ENCODE measurements around the gene NHLRC4.

Gene NHLRC4

GRCh38 chr16:600781-601180 lies 34.0 kb downstream of the NHLRC4 start:
- Histone ChIP-seq H3K27me3 (ENCODE audit: control insufficient read depth, insufficient read depth, low read length) (no peaks in the 10 kb centered on the region), H3K4me3 (ENCODE audit: low read depth, low read length) (no peak overlapping the region), H3K4me1 (ENCODE audit: control insufficient read depth, insufficient read depth, low read length) (no peaks in the 10 kb centered on the region), H3K9me3 (ENCODE audit: control insufficient read depth, insufficient read depth, low read length) (no peaks in the 10 kb centered on the region), H3K27ac (ENCODE audit: low read depth, low read length) (no peak overlapping the region), H3K9ac (ENCODE audit: low read depth, low read length) (no peak overlapping the region), H3K36me3 (ENCODE audit: control insufficient read depth, insufficient read depth, low read length) (0 out of 2 replicates have a peak, but pooled peaks cover 5% of the 10 kb centered on the region)

- Histone ChIP-seq H3K27ac (ENCODE audit: low read depth, low read length) (no peak overlapping the region), H3K27me3 (ENCODE audit: control insufficient read depth, insufficient read depth, low read length) (no peaks in the 10 kb centered on the region), H3K4me1 (ENCODE audit: control insufficient read depth, insufficient read depth, low read length) (no peaks in the 10 kb centered on the region), H3K9me3 (ENCODE audit: control insufficient read depth, insufficient read depth, low read length) (no peaks in the 10 kb centered on the region), H3K4me3 (ENCODE audit: low read depth, low read length) (no peak overlapping the region), H3K9ac (ENCODE audit: low read depth, low read length) (no peak overlapping the region), H3K36me3 (ENCODE audit: control insufficient read depth, insufficient read depth, low read length) (0 out of 2 replicates have a peak, but pooled peaks cover 5% of the 10 kb centered on the region)
These were observed 37.1 kb downstream of the NHLRC4 start for GRCh38 chr16:603933-604332.

GRCh38 chr16:606656-607307 lies 40.0 kb downstream of the NHLRC4 start:
- Histone ChIP-seq H3K4me1 (ENCODE audit: control insufficient read depth, insufficient read depth, low read length) (no peaks in the 10 kb centered on the region), H3K27me3 (ENCODE audit: control insufficient read depth, insufficient read depth, low read length) (no peaks in the 10 kb centered on the region), H3K9me3 (ENCODE audit: control insufficient read depth, insufficient read depth, low read length) (no peaks in the 10 kb centered on the region), H3K27ac (ENCODE audit: low read depth, low read length) (no peak overlapping the region), H3K4me3 (ENCODE audit: low read depth, low read length) (no peak overlapping the region), H3K9ac (ENCODE audit: low read depth, low read length) (no peak overlapping the region), H3K36me3 (ENCODE audit: control insufficient read depth, insufficient read depth, low read length) (no peaks in the 10 kb centered on the region)

- H3K9ac ChIP-seq (ENCODE audit: low read depth, low read length), result no peak overlapping the region
- H3K27me3 ChIP-seq (ENCODE audit: control insufficient read depth, insufficient read depth, low read length), result no peaks in the 10 kb centered on the region
- no peaks in the 10 kb centered on the region for H3K9me3 ChIP-seq (ENCODE audit: control insufficient read depth, insufficient read depth, low read length)
- H3K4me3 ChIP-seq (ENCODE audit: low read depth, low read length), result no peak overlapping the region
- H3K27ac ChIP-seq (ENCODE audit: low read depth, low read length), result no peak overlapping the region
- no peaks in the 10 kb centered on the region for H3K36me3 ChIP-seq (ENCODE audit: control insufficient read depth, insufficient read depth, low read length)
- H3K4me1 ChIP-seq (ENCODE audit: control insufficient read depth, insufficient read depth, low read length), result no peaks in the 10 kb centered on the region
These were observed 41.2 kb downstream of the NHLRC4 start for GRCh38 chr16:608019-608418.

GRCh38 chr16:609316-609715 lies 42.5 kb downstream of the NHLRC4 start:
- Histone ChIP-seq H3K36me3 (ENCODE audit: control insufficient read depth, insufficient read depth, low read length) (no peaks in the 10 kb centered on the region), H3K9me3 (ENCODE audit: control insufficient read depth, insufficient read depth, low read length) (no peaks in the 10 kb centered on the region), H3K9ac (ENCODE audit: low read depth, low read length) (no peak overlapping the region), H3K27me3 (ENCODE audit: control insufficient read depth, insufficient read depth, low read length) (no peaks in the 10 kb centered on the region), H3K4me1 (ENCODE audit: control insufficient read depth, insufficient read depth, low read length) (no peaks in the 10 kb centered on the region), H3K4me3 (ENCODE audit: low read depth, low read length) (no peak overlapping the region), H3K27ac (ENCODE audit: low read depth, low read length) (no peak overlapping the region)

GRCh38 chr16:609984-610383 lies 43.2 kb downstream of the NHLRC4 start:
- no peak overlapping the region for H3K4me3 ChIP-seq (ENCODE audit: low read depth, low read length)
- no peaks in the 10 kb centered on the region for H3K4me1 ChIP-seq (ENCODE audit: control insufficient read depth, insufficient read depth, low read length)
- H3K27me3 ChIP-seq (ENCODE audit: control insufficient read depth, insufficient read depth, low read length), result no peaks in the 10 kb centered on the region
- H3K36me3 ChIP-seq (ENCODE audit: control insufficient read depth, insufficient read depth, low read length), result no peaks in the 10 kb centered on the region
- no peak overlapping the region for H3K27ac ChIP-seq (ENCODE audit: low read depth, low read length)
- no peaks in the 10 kb centered on the region for H3K9me3 ChIP-seq (ENCODE audit: control insufficient read depth, insufficient read depth, low read length)
- H3K9ac ChIP-seq (ENCODE audit: low read depth, low read length), result no peak overlapping the region

GRCh38 chr16:610513-611381 lies 43.9 kb downstream of the NHLRC4 start:
- H3K9me3 ChIP-seq (ENCODE audit: control insufficient read depth, insufficient read depth, low read length), result no peaks in the 10 kb centered on the region
- H3K4me1 ChIP-seq (ENCODE audit: control insufficient read depth, insufficient read depth, low read length), result no peaks in the 10 kb centered on the region
- H3K9ac ChIP-seq (ENCODE audit: low read depth, low read length), result no peak overlapping the region
- H3K4me3 ChIP-seq (ENCODE audit: low read depth, low read length), result no peak overlapping the region
- H3K27me3 ChIP-seq (ENCODE audit: control insufficient read depth, insufficient read depth, low read length), result no peaks in the 10 kb centered on the region
- no peaks in the 10 kb centered on the region for H3K36me3 ChIP-seq (ENCODE audit: control insufficient read depth, insufficient read depth, low read length)
- H3K27ac ChIP-seq (ENCODE audit: low read depth, low read length), result no peak overlapping the region

- Histone ChIP-seq H3K27me3 (ENCODE audit: control insufficient read depth, insufficient read depth, low read length) (no peaks in the 10 kb centered on the region), H3K27ac (ENCODE audit: low read depth, low read length) (no peak overlapping the region), H3K4me1 (ENCODE audit: control insufficient read depth, insufficient read depth, low read length) (no peaks in the 10 kb centered on the region), H3K36me3 (ENCODE audit: control insufficient read depth, insufficient read depth, low read length) (no peaks in the 10 kb centered on the region), H3K4me3 (ENCODE audit: low read depth, low read length) (no peak overlapping the region), H3K9me3 (ENCODE audit: control insufficient read depth, insufficient read depth, low read length) (no peaks in the 10 kb centered on the region), H3K9ac (ENCODE audit: low read depth, low read length) (no peak overlapping the region)
These were observed 48.3 kb downstream of the NHLRC4 start for GRCh38 chr16:615122-615521.

- Histone ChIP-seq H3K4me1 (ENCODE audit: control insufficient read depth, insufficient read depth, low read length) (no peaks in the 10 kb centered on the region), H3K27ac (ENCODE audit: low read depth, low read length) (no peak overlapping the region), H3K27me3 (ENCODE audit: control insufficient read depth, insufficient read depth, low read length) (no peaks in the 10 kb centered on the region), H3K9ac (ENCODE audit: low read depth, low read length) (no peak overlapping the region), H3K4me3 (ENCODE audit: low read depth, low read length) (no peak overlapping the region), H3K36me3 (ENCODE audit: control insufficient read depth, insufficient read depth, low read length) (no peaks in the 10 kb centered on the region), H3K9me3 (ENCODE audit: control insufficient read depth, insufficient read depth, low read length) (no peaks in the 10 kb centered on the region)
These were observed 50.2 kb downstream of the NHLRC4 start for GRCh38 chr16:616733-617586.

- H3K27ac ChIP-seq (ENCODE audit: low read depth, low read length), result no peak overlapping the region
- no peaks in the 10 kb centered on the region for H3K9me3 ChIP-seq (ENCODE audit: control insufficient read depth, insufficient read depth, low read length)
- no peaks in the 10 kb centered on the region for H3K27me3 ChIP-seq (ENCODE audit: control insufficient read depth, insufficient read depth, low read length)
- H3K9ac ChIP-seq (ENCODE audit: low read depth, low read length), result no peak overlapping the region
- H3K36me3 ChIP-seq (ENCODE audit: control insufficient read depth, insufficient read depth, low read length), result no peaks in the 10 kb centered on the region
- H3K4me3 ChIP-seq (ENCODE audit: low read depth, low read length), result no peak overlapping the region
- no peaks in the 10 kb centered on the region for H3K4me1 ChIP-seq (ENCODE audit: control insufficient read depth, insufficient read depth, low read length)
These were observed 51.0 kb downstream of the NHLRC4 start for GRCh38 chr16:617855-618254.
